Measurements from ENCODE around the gene ERG. TPM values are rescaled to one million over a fixed set of nuclear protein-coding genes. Genes with fewer than 3 reads are reported as not detected.

The ERG gene
- total RNA-seq, 1 experiment from 2014 or later: 4.5 TPM

DNA sequence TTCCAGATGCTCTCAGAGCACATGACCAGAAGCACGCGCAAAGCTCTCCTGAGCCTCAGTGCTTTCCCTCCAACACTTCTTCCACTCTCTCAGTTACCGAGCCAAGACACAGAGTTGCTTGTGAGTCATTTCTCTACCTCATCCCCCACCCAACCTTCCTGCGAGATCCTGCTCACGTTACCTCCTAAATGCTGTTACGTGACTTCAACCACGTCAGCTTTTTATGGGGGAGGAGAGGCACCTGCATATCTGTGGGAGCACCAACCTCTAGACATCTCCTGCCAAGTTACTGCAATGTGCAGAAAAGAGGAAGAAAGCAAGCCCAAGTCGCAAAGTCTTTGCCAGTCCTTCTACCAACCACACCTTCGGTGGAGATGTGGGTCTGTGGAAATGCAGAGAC lies 27.2 kb upstream of the ERG start (continued):
- no peak for TF ChIP-seq ZBTB21 (CRISPR knock-in tag; IDR thresholded peaks at IDR 0.05; ENCODE audit: borderline replicate concordance)
- no peak for TF ChIP-seq ZNF138 (CRISPR knock-in tag; conservative IDR thresholded peaks at IDR 0.05)
- TF ChIP-seq ZNF671 (CRISPR knock-in tag; IDR thresholded peaks at IDR 0.05): no peak
- TF ChIP-seq, protein P1, sequence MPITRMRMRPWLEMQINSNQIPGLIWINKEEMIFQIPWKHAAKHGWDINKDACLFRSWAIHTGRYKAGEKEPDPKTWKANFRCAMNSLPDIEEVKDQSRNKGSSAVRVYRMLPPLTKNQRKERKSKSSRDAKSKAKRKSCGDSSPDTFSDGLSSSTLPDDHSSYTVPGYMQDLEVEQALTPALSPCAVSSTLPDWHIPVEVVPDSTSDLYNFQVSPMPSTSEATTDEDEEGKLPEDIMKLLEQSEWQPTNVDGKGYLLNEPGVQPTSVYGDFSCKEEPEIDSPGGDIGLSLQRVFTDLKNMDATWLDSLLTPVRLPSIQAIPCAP (CRISPR knock-in tag; IDR thresholded peaks at IDR 0.05): no peak

DNA sequence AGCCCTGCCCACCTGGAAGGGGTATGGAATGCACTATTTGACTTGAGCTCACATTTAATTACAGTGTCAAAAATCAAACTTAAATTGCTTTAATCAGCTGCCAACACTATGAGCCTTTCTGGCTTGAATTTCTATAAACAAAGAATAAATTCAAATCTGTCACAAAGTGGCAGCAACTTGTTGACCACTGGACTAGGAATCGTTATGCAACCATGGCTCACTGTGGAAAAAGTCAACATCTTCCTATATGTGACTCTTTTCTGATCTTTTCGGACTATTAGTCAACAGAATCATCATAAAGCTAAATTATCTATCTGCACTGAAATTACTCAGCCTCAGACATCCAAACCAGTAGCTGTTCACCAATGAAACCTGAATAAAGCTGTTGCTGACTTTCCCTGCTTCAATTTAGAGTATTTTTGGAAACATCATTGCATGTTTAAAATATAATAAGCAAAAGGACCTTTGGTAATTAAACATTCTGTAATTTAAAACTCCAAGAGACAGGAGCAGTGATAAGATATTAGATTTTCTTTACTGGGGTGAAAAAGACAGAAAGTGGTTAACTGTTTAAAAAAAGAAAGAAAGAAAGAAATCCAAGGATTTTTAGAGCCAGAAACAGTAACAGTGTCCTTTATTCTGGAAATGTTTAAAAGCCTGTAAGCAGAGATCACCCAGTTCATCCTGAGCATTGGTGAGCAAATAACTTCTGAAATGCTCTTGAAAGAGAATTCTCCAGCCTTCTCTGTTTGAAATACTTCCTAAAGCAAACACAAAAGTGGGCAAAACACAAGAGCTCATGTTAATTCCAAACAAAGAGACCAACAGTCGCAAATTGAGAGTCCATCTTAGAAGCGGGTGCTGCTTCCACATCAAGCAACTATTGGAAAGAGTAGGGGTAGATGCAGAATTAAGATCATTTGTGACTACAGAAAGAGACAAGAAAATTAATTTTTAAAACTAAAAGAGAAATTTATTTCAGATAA lies 26.2 kb upstream of the ERG start:
- no peak overlapping the region for H3K4me3 Mint-ChIP-seq
- DNase-seq (ENCODE audit: low spot score) (no peak), ATAC-seq (no peak)
- H3K36me3 Mint-ChIP-seq: no peaks in the 10 kb centered on the region
- H3K9me3 Mint-ChIP-seq: no peaks in the 10 kb centered on the region
- H3K4me1 Mint-ChIP-seq: peaks cover 23% of the 10 kb centered on the region
- no peak overlapping the region for H3K27ac Mint-ChIP-seq
- CTCF ChIA-PET: no interaction called here
- no peaks in the 10 kb centered on the region; the same call in 1 of the 2 replicates for H3K27me3 Mint-ChIP-seq (ENCODE audit: low read depth)
- TF ChIP-seq GABPB1 (CRISPR knock-in tag; IDR thresholded peaks at IDR 0.05) (peak; percentile 38; the same call in 1 of the 2 replicates), SP1 (CRISPR knock-in tag; conservative IDR thresholded peaks at IDR 0.05) (no peak)
- POLR2A ChIA-PET: no interaction called here

DNA sequence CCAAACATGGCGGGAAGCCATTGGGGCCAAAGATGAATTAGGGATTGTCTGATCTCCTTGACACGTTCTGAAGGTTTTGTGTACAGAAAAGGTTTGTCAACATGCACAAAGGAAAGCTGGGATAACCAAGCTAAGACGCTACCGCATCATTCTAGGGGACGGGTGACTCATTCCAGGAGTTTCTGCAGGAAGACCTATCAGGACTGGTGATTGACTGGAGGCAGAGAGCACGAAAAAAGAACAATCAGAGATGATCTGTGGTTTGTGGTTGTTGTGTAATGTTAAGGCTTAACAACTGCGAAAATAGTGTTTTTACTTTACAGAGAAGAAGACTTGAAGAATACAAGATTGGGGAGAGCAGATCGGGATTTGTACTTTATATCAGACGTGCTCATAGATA lies 22.2 kb upstream of the ERG start:
- Mint-ChIP-seq H3K36me3 (no peaks in the 10 kb centered on the region), H3K9me3 (no peaks in the 10 kb centered on the region), H3K27ac (no peak overlapping the region), H3K27me3 (ENCODE audit: low read depth) (no peaks in the 10 kb centered on the region; the same call in 1 of the 2 replicates), H3K4me3 (no peak overlapping the region), H3K4me1 (peaks cover 19% of the 10 kb centered on the region)
- TF ChIP-seq GTF2I (CRISPR knock-in tag; conservative IDR thresholded peaks at IDR 0.05) (no peak), KAT7 (CRISPR knock-in tag; IDR thresholded peaks at IDR 0.05; ENCODE audit: borderline replicate concordance) (no peak), NR1H2 (CRISPR knock-in tag; IDR thresholded peaks at IDR 0.05) (no peak), EMX1 (CRISPR knock-in tag; IDR thresholded peaks at IDR 0.05) (no peak), PRRX2 (CRISPR knock-in tag; IDR thresholded peaks at IDR 0.05) (no peak), JUN (CRISPR knock-in tag; IDR thresholded peaks at IDR 0.05) (no peak), FOXJ3 (CRISPR knock-in tag; IDR thresholded peaks at IDR 0.05; ENCODE audit: borderline replicate concordance) (no peak), SMAD4 (CRISPR knock-in tag; IDR thresholded peaks at IDR 0.05) (no peak), CREM (CRISPR knock-in tag; IDR thresholded peaks at IDR 0.05) (no peak), ZNF219 (CRISPR knock-in tag; IDR thresholded peaks at IDR 0.05; ENCODE audit: borderline replicate concordance) (no peak), JAZF1 (CRISPR knock-in tag; IDR thresholded peaks at IDR 0.05) (no peak), OVOL2 (CRISPR knock-in tag; IDR thresholded peaks at IDR 0.05; ENCODE audit: borderline replicate concordance) (no peak)
- TF ChIP-seq, protein P2, sequence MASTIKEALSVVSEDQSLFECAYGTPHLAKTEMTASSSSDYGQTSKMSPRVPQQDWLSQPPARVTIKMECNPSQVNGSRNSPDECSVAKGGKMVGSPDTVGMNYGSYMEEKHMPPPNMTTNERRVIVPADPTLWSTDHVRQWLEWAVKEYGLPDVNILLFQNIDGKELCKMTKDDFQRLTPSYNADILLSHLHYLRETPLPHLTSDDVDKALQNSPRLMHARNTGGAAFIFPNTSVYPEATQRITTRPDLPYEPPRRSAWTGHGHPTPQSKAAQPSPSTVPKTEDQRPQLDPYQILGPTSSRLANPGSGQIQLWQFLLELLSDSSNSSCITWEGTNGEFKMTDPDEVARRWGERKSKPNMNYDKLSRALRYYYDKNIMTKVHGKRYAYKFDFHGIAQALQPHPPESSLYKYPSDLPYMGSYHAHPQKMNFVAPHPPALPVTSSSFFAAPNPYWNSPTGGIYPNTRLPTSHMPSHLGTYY (CRISPR knock-in tag; IDR thresholded peaks at IDR 0.05): no peak
- TF ChIP-seq, protein P3, sequence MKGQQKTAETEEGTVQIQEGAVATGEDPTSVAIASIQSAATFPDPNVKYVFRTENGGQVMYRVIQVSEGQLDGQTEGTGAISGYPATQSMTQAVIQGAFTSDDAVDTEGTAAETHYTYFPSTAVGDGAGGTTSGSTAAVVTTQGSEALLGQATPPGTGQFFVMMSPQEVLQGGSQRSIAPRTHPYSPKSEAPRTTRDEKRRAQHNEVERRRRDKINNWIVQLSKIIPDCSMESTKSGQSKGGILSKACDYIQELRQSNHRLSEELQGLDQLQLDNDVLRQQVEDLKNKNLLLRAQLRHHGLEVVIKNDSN (CRISPR knock-in tag; IDR thresholded peaks at IDR 0.05): no peak
- TF ChIP-seq, protein P4, sequence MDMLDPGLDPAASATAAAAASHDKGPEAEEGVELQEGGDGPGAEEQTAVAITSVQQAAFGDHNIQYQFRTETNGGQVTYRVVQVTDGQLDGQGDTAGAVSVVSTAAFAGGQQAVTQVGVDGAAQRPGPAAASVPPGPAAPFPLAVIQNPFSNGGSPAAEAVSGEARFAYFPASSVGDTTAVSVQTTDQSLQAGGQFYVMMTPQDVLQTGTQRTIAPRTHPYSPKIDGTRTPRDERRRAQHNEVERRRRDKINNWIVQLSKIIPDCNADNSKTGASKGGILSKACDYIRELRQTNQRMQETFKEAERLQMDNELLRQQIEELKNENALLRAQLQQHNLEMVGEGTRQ (CRISPR knock-in tag; IDR thresholded peaks at IDR 0.05): no peak
- TF ChIP-seq, protein P5, sequence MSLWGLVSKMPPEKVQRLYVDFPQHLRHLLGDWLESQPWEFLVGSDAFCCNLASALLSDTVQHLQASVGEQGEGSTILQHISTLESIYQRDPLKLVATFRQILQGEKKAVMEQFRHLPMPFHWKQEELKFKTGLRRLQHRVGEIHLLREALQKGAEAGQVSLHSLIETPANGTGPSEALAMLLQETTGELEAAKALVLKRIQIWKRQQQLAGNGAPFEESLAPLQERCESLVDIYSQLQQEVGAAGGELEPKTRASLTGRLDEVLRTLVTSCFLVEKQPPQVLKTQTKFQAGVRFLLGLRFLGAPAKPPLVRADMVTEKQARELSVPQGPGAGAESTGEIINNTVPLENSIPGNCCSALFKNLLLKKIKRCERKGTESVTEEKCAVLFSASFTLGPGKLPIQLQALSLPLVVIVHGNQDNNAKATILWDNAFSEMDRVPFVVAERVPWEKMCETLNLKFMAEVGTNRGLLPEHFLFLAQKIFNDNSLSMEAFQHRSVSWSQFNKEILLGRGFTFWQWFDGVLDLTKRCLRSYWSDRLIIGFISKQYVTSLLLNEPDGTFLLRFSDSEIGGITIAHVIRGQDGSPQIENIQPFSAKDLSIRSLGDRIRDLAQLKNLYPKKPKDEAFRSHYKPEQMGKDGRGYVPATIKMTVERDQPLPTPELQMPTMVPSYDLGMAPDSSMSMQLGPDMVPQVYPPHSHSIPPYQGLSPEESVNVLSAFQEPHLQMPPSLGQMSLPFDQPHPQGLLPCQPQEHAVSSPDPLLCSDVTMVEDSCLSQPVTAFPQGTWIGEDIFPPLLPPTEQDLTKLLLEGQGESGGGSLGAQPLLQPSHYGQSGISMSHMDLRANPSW (CRISPR knock-in tag; conservative IDR thresholded peaks at IDR 0.05; ENCODE audit: low read depth): no peak
- ChIA-PET CTCF (interaction anchor here (1.0 to 1.1 kb wide), 2 partner anchors 12 kb away, joined by 3 read pairs; no protein-coding TSS in a partner anchor), POLR2A (no interaction called here)
- ATAC-seq (no peak), DNase-seq (ENCODE audit: low spot score) (no peak)

Data from WTC11 (cell line).